Prostate gland (tissue), 2 donors: Measurements from ENCODE around the gene CCDC61.

Experiments
- CTCF ChIP-seq, 4 experiments: fragments of 200-600 bp in 2 of 4; fragments of 450-650 bp in 2 of 4; sonication (generic) in 2 of 4; IDR thresholded peaks; 1 replicate in 3 of 4; 2 replicates in 1 of 4; pipeline ENCODE4 v1.5.1; 2016 to 2019; ENCODE audit warnings: antibody characterized with exemption in 4 of 4, mild to moderate bottlenecking in 2 of 4, moderate library complexity in 2 of 4
- POLR2AphosphoS5 ChIP-seq: sonication (generic); formaldehyde crosslinking; IDR thresholded peaks from one replicate; pipeline ENCODE4 v1.6.1; 2017; ENCODE audit warnings: antibody characterized with exemption

GRCh38 chr19:46019270-46019669 is 24.0 kb downstream of the CCDC61 start:
- TF ChIP-seq CTCF (IDR thresholded peaks at IDR 0.05) (no peak), POLR2AphosphoS5 (no peak)
